Keratinocyte (primary cell): ENCODE results near the gene LHX4. TPM values are rescaled to one million over a fixed set of nuclear protein-coding genes. Genes with fewer than 3 reads are reported as not detected.

Experiments used
- DNase-seq: peaks from one replicate; pipeline ENCODE4 v3.0.0-alpha.2; 2011; ENCODE audit warnings: low read depth, missing footprints, low spot score
- FAIRE-seq: peaks from 2 replicates; lab custom pipeline; 2011; peaks lifted over from hg19 to GRCh38; lab: Jason Lieb, UNC
- H2AFZ ChIP-seq: 2 replicates; pipeline ENCODE4 v1.6.0; 2012; ENCODE audit warnings: low read length, control low read depth, inconsistent platforms; ENCODE audit not compliant: control insufficient read depth
- H3K27ac ChIP-seq: 2 replicates; pipeline ENCODE4 v1.5.1; 2011; ENCODE audit warnings: low read length; ENCODE audit not compliant: control insufficient read depth, insufficient read depth
- H3K27me3 ChIP-seq: 3 replicates; pipeline ENCODE4 v1.6.0; 2011; ENCODE audit warnings: low read length; ENCODE audit not compliant: control insufficient read depth, insufficient read depth; ENCODE audit errors: extremely low read depth
- H3K36me3 ChIP-seq, 2 experiments: 2 replicates in 1 of 2; 3 replicates in 1 of 2; pipeline ENCODE4 v1.5.1; 2011; ENCODE audit warnings: low read length in 2 of 2, mild to moderate bottlenecking in 1 of 2; ENCODE audit not compliant: control insufficient read depth in 2 of 2, insufficient read depth in 2 of 2; ENCODE audit errors: extremely low read depth in 1 of 2
- H3K4me1 ChIP-seq: 3 replicates; pipeline ENCODE4 v1.5.1; 2011; ENCODE audit warnings: low read length; ENCODE audit not compliant: control insufficient read depth, insufficient read depth; ENCODE audit errors: extremely low read depth
- H3K4me2 ChIP-seq: 3 replicates; pipeline ENCODE4 v1.6.0; 2011; ENCODE audit warnings: low read depth, low read length; ENCODE audit not compliant: control insufficient read depth, insufficient read depth; ENCODE audit errors: extremely low read depth
- H3K4me3 ChIP-seq, 3 experiments: fragments of 200-600 bp in 1 of 3; sonication (generic) in 1 of 3; 2 replicates in 2 of 3; 3 replicates in 1 of 3; pipeline ENCODE4 v1.5.1; 2011 to 2016; ENCODE audit warnings: low read length in 3 of 3, mild to moderate bottlenecking in 3 of 3, control low read depth in 2 of 3, inconsistent platforms in 1 of 3, low read depth in 1 of 3, mixed read lengths in 1 of 3, mixed run types in 1 of 3, moderate library complexity in 1 of 3; ENCODE audit not compliant: control insufficient read depth in 2 of 3, insufficient read depth in 2 of 3; ENCODE audit errors: extremely low read depth in 1 of 3
- H3K79me2 ChIP-seq: 2 replicates; pipeline ENCODE4 v1.6.0; 2012; ENCODE audit warnings: low read length; ENCODE audit not compliant: control insufficient read depth, insufficient read depth
- H3K9ac ChIP-seq: 3 replicates; pipeline ENCODE4 v1.6.0; 2011; ENCODE audit warnings: low read length; ENCODE audit not compliant: control insufficient read depth, insufficient read depth; ENCODE audit errors: extremely low read depth
- H3K9me1 ChIP-seq: 3 replicates; pipeline ENCODE4 v1.6.0; 2011; ENCODE audit warnings: low read length; ENCODE audit not compliant: control insufficient read depth, insufficient read depth; ENCODE audit errors: extremely low read depth
- H3K9me3 ChIP-seq: 2 replicates; pipeline ENCODE4 v1.5.1; 2012; ENCODE audit warnings: low read depth, low read length; ENCODE audit not compliant: control insufficient read depth
- H4K20me1 ChIP-seq: 3 replicates; pipeline ENCODE4 v1.6.0; 2011; ENCODE audit warnings: low read length; ENCODE audit not compliant: control insufficient read depth, insufficient read depth; ENCODE audit errors: extremely low read depth
- CTCF ChIP-seq, 3 experiments: IDR thresholded peaks in 1 of 3; conservative IDR thresholded peaks in 1 of 3; optimal IDR thresholded peaks in 1 of 3; 2 replicates in 2 of 3; 3 replicates in 1 of 3; pipeline versions ENCODE3 to v1.5.1; 2011; ENCODE audit warnings: low read length in 3 of 3, mild to moderate bottlenecking in 3 of 3, moderate library complexity in 2 of 3, control low read depth in 1 of 3, inconsistent platforms in 1 of 3; ENCODE audit not compliant: insufficient read depth in 2 of 3; ENCODE audit errors: extremely low read depth in 1 of 3
- EZH2 ChIP-seq: IDR thresholded peaks from one replicate; pipeline ENCODE4 v1.6.1; 2012; ENCODE audit warnings: inconsistent platforms, mild to moderate bottlenecking, low read length, moderate library complexity
- dilution Hi-C: fragments of 300-500 bp; cut with MboI; formaldehyde crosslinking; loops from one replicate; pipeline ENCODE4 v1.7.0; 2020; ENCODE audit warnings: low sequenced_read_pairs; ENCODE audit not compliant: extremely low pct_ligation_motif_present
- polyA plus RNA-seq, 5 experiments: library from polyadenylated mRNA; depleted of rRNA in 3 of 5; stranded (reverse) in 3 of 5; stranded (forward) in 1 of 5; unstranded in 1 of 5; fragments of >200 nt; gene quantifications; 1 replicate in 1 of 5; 2 replicates in 3 of 5; 3 replicates in 1 of 5; pipeline versions ENCODE4 v1.2.1 to v1.2.3, GENCODE V29; 2011 to 2012; ENCODE audit warnings: missing spikeins in 2 of 5, low read depth in 1 of 5, low replicate concordance in 1 of 5

Gene LHX4
- polyA plus RNA-seq, 1 donor (not counting 4 experiments of a cell fraction or from before 2014, with no cell fraction given) = not detected

DNA sequence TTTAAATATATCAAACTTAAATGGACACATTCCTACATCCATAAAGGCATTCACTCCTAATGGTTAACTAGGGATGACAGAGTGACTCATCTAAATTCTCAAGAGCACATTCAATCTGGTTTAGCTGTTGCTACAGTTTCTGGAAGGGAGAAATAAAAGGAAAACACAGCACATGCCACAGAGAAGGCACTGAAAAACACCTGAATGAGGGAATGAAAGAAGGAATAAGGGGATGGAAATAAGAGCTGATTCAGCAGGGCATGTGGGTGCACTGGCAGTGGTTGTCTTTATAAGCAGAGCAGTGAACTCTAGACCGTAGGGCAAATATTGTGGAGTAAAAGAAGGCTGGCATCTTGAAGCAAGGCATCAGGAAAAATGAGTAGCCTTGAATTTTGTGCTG lies 79.3 kb downstream of the LHX4 start:
- H3K36me3 ChIP-seq = peaks cover 0 to 2% of the 10 kb centered on the region in 2 experiments
- H3K79me2 ChIP-seq = no peaks in the 10 kb centered on the region
- no peaks in the 10 kb centered on the region for H3K4me1 ChIP-seq
- TF ChIP-seq CTCF (optimal IDR thresholded peaks at IDR 0.05 in 1 of 3, IDR thresholded peaks at IDR 0.05 in 1 of 3, conservative IDR thresholded peaks at IDR 0.05 in 1 of 3; ENCODE audit: extremely low read depth in 1 of 3, insufficient read depth in 2 of 3, low read length in 3 of 3) (no peak), EZH2 (no peak)
- dilution Hi-C loops = no loop called here
- FAIRE-seq (no peak), DNase-seq (no peak)
- H3K4me3 ChIP-seq = no peak overlapping the region
- H3K9ac ChIP-seq = no peak overlapping the region
- no peaks in the 10 kb centered on the region for H4K20me1 ChIP-seq
- peak overlapping the region; percentile 23 for H3K27ac ChIP-seq
- H3K9me1 ChIP-seq = no peaks in the 10 kb centered on the region
- H3K27me3 ChIP-seq = no peaks in the 10 kb centered on the region
- no peak overlapping the region for H3K4me2 ChIP-seq
- no peaks in the 10 kb centered on the region for H3K9me3 ChIP-seq
- no peak overlapping the region for H2AFZ ChIP-seq

DNA sequence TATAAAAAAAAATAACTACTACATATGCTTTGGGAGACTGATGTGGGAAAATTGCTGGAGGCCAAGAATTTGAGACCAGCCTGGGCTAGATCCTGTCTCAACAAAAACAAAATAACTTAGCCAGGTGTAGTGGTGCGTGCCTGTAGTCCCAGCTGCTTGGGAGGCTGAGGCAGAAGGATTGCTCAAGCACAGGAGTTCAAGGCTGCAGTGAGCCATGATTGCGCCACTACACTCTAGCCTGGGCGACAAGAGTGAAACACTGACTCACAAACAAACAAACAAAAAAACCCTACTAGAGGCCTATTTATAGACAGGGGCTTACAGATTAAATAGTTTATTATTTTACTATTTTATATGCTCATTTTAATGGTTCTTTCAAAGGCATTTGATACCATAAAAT lies 80.0 kb downstream of the LHX4 start:
- H3K9me3 ChIP-seq = no peaks in the 10 kb centered on the region
- no peak for DNase-seq
- peaks cover 0 to 2% of the 10 kb centered on the region in 2 experiments for H3K36me3 ChIP-seq
- H4K20me1 ChIP-seq = no peaks in the 10 kb centered on the region
- FAIRE-seq = no peak
- no peaks in the 10 kb centered on the region for H3K79me2 ChIP-seq
- H2AFZ ChIP-seq = no peak overlapping the region
- dilution Hi-C loops = no loop called here
- no peaks in the 10 kb centered on the region for H3K27me3 ChIP-seq
- H3K4me2 ChIP-seq = no peak overlapping the region
- H3K9ac ChIP-seq = no peak overlapping the region
- no peak for TF ChIP-seq EZH2
- TF ChIP-seq CTCF (optimal IDR thresholded peaks at IDR 0.05 in 1 of 3, IDR thresholded peaks at IDR 0.05 in 1 of 3, conservative IDR thresholded peaks at IDR 0.05 in 1 of 3; ENCODE audit: extremely low read depth in 1 of 3, insufficient read depth in 2 of 3, low read length in 3 of 3) = no peak
- no peak overlapping the region for H3K27ac ChIP-seq
- H3K4me3 ChIP-seq = no peak overlapping the region
- no peaks in the 10 kb centered on the region for H3K4me1 ChIP-seq
- H3K9me1 ChIP-seq = no peaks in the 10 kb centered on the region
